Activated CD8-positive, alpha-beta memory T cell treated with anti-CD3 and anti-CD28 coated beads, Interleukin-2, amount 10 ng/mL, durations not matched to agents 7 days and 5 days (primary cell): ENCODE data around the gene DDX25. TPM values are rescaled to one million over a fixed set of nuclear protein-coding genes. Genes with fewer than 3 reads are reported as not detected.
A peak's percentile ranks its signal among the peaks of the same experiment; 100 is the strongest.

Source experiments
- ATAC-seq: fragments of 150-1000 bp; cut with Tn5 transposase; one replicate; pipeline ENCODE4 v1.10.0; 2021; ENCODE audit warnings: moderate library complexity
- CTCF ChIA-PET: fragments of 350-600 bp; sonication (Branson Sonifier 250); formaldehyde crosslinking; loops from one replicate; lab custom pipeline; 2021; ENCODE audit warnings: antibody characterized with exemption; lab: Charles Lee
- DNase-seq: peaks from one replicate; pipeline ENCODE4 v3.0.0-alpha.2; 2020
- H3K27ac Mint-ChIP-seq: one replicate; pipeline ENCODE4 v1.8.0; 2021; ENCODE audit warnings: mild to moderate bottlenecking, mixed read lengths
- H3K27me3 Mint-ChIP-seq: one replicate; pipeline ENCODE4 v1.8.0; 2021; ENCODE audit warnings: mixed read lengths
- H3K36me3 Mint-ChIP-seq: one replicate; pipeline ENCODE4 v1.8.0; 2021; ENCODE audit warnings: mild to moderate bottlenecking, mixed read lengths
- H3K4me1 Mint-ChIP-seq: one replicate; pipeline ENCODE4 v1.8.0; 2021; ENCODE audit warnings: mixed read lengths
- H3K4me3 Mint-ChIP-seq: one replicate; pipeline ENCODE4 v1.8.0; 2021; ENCODE audit warnings: mild to moderate bottlenecking, moderate library complexity, mixed read lengths
- H3K9me3 Mint-ChIP-seq: one replicate; pipeline ENCODE4 v1.8.0; 2022; ENCODE audit warnings: low read depth, mixed read lengths
- total RNA-seq, 2 experiments: library from RNA; stranded (reverse); gene quantifications; one replicate each; pipeline ENCODE4 v1.2.3, GENCODE V29; 2021

DDX25 gene
- total RNA-seq, 2 experiments from 2014 or later: 0.50 TPM; not detected in 1

GRCh38 chr11:125918140-125918840 lies 14.0 kb downstream of the DDX25 start:
- Mint-ChIP-seq H3K4me3 (no peak overlapping the region), H3K27ac (no peak overlapping the region), H3K36me3 (no peaks in the 10 kb centered on the region), H3K27me3 (peaks cover 29% of the 10 kb centered on the region), H3K9me3 (no peaks in the 10 kb centered on the region), H3K4me1 (no peaks in the 10 kb centered on the region)
- ATAC-seq (no peak), DNase-seq (no peak)
- CTCF ChIA-PET: interaction anchor here (0.7 to 1.4 kb wide), 3 partner anchors 261 to 562 kb away, joined by 3 read pairs; no protein-coding TSS in a partner anchor

- no peaks in the 10 kb centered on the region for H3K36me3 Mint-ChIP-seq
- peak; percentile 38 for DNase-seq
Measured at GRCh38 chr11:125921042-125921441, 16.7 kb downstream of the DDX25 start.

GRCh38 chr11:125922156-125922555 lies 17.8 kb downstream of the DDX25 start:
- ATAC-seq (no peak), DNase-seq (peak; percentile 18)
- H3K27me3 Mint-ChIP-seq: peaks cover 24% of the 10 kb centered on the region
- H3K4me3 Mint-ChIP-seq: no peak overlapping the region
- CTCF ChIA-PET: interaction anchor here (0.7 to 1.9 kb wide), 3 partner anchors 16 to 292 kb away, joined by 3 to 8 read pairs (median 3); no protein-coding TSS in a partner anchor
- H3K36me3 Mint-ChIP-seq: no peaks in the 10 kb centered on the region
- no peaks in the 10 kb centered on the region for H3K4me1 Mint-ChIP-seq
- H3K9me3 Mint-ChIP-seq: no peaks in the 10 kb centered on the region
- H3K27ac Mint-ChIP-seq: no peak overlapping the region

More at GRCh38 chr11:125921042-125921441, 16.7 kb downstream of the DDX25 start:
- no peak for ATAC-seq
- Mint-ChIP-seq H3K9me3 (no peaks in the 10 kb centered on the region), H3K4me1 (no peaks in the 10 kb centered on the region), H3K27me3 (peaks cover 24% of the 10 kb centered on the region), H3K27ac (no peak overlapping the region), H3K4me3 (no peak overlapping the region)
- CTCF ChIA-PET: interaction anchor here (1.0 to 1.9 kb wide), 4 partner anchors 15 to 277 kb away, joined by 3 to 8 read pairs (median 6); no protein-coding TSS in a partner anchor

- Mint-ChIP-seq H3K27me3 (peaks cover 25% of the 10 kb centered on the region), H3K27ac (no peak overlapping the region)
Measured at GRCh38 chr11:125923012-125923579, 18.8 kb downstream of the DDX25 start.

GRCh38 chr11:125923633-125924032 lies 19.3 kb downstream of the DDX25 start:
- H3K36me3 Mint-ChIP-seq: no peaks in the 10 kb centered on the region
- CTCF ChIA-PET: interaction anchor here (0.6 to 2.1 kb wide), 6 partner anchors 10 to 345 kb away, joined by 3 to 24 read pairs (median 3); partner anchors contain the start of genes FOXRED1 and SRPRA
- no peak overlapping the region for H3K27ac Mint-ChIP-seq
- peak; percentile 18 for DNase-seq
- H3K4me3 Mint-ChIP-seq: no peak overlapping the region
- H3K27me3 Mint-ChIP-seq: peaks cover 26% of the 10 kb centered on the region
- no peaks in the 10 kb centered on the region for H3K4me1 Mint-ChIP-seq
- no peaks in the 10 kb centered on the region for H3K9me3 Mint-ChIP-seq
- no peak for ATAC-seq

More at GRCh38 chr11:125923012-125923579, 18.8 kb downstream of the DDX25 start:
- Mint-ChIP-seq H3K4me3 (no peak overlapping the region), H3K4me1 (no peaks in the 10 kb centered on the region), H3K36me3 (no peaks in the 10 kb centered on the region), H3K9me3 (no peaks in the 10 kb centered on the region)
- peak; percentile 73 for DNase-seq
- ATAC-seq: peak; percentile 90
- CTCF ChIA-PET: interaction anchor here (0.6 to 2.1 kb wide), 8 partner anchors 10 to 346 kb away, joined by 3 to 24 read pairs (median 3); partner anchors contain the start of genes FOXRED1 and SRPRA

- peaks cover 29% of the 10 kb centered on the region for H3K27me3 Mint-ChIP-seq
- peak; percentile 23 for DNase-seq
- H3K9me3 Mint-ChIP-seq: no peaks in the 10 kb centered on the region
- H3K36me3 Mint-ChIP-seq: no peaks in the 10 kb centered on the region
- CTCF ChIA-PET: interaction anchor here (1.2 to 2.1 kb wide), 3 partner anchors 269 to 344 kb away, joined by 3 to 24 read pairs (median 4); partner anchors contain the start of genes FOXRED1 and SRPRA
- no peak overlapping the region for H3K27ac Mint-ChIP-seq
- ATAC-seq: no peak
- no peaks in the 10 kb centered on the region for H3K4me1 Mint-ChIP-seq
- no peak overlapping the region for H3K4me3 Mint-ChIP-seq
Measured at GRCh38 chr11:125924384-125925007, 20.2 kb downstream of the DDX25 start.

- ATAC-seq: no peak
- DNase-seq: peak; percentile 5
- Mint-ChIP-seq H3K9me3 (no peaks in the 10 kb centered on the region), H3K36me3 (no peaks in the 10 kb centered on the region), H3K4me3 (no peak overlapping the region), H3K27me3 (peaks cover 29% of the 10 kb centered on the region), H3K27ac (no peak overlapping the region), H3K4me1 (no peaks in the 10 kb centered on the region)
- CTCF ChIA-PET: interaction anchor here (1.2 to 1.7 kb wide), 2 partner anchors 268 to 270 kb away, joined by 4 read pairs; no protein-coding TSS in a partner anchor
Measured at GRCh38 chr11:125925247-125925740, 21.0 kb downstream of the DDX25 start.

- ATAC-seq: no peak
- H3K27ac Mint-ChIP-seq: no peak overlapping the region
- H3K4me1 Mint-ChIP-seq: no peaks in the 10 kb centered on the region
- H3K9me3 Mint-ChIP-seq: no peaks in the 10 kb centered on the region
- H3K36me3 Mint-ChIP-seq: no peaks in the 10 kb centered on the region
- no peak overlapping the region for H3K4me3 Mint-ChIP-seq
- H3K27me3 Mint-ChIP-seq: peaks cover 32% of the 10 kb centered on the region
- no peak for DNase-seq
- CTCF ChIA-PET: interaction anchor here (1.2 to 1.7 kb wide), 2 partner anchors 268 to 269 kb away, joined by 4 read pairs; no protein-coding TSS in a partner anchor
Measured at GRCh38 chr11:125925804-125926203, 21.5 kb downstream of the DDX25 start.

- H3K36me3 Mint-ChIP-seq: no peaks in the 10 kb centered on the region
- no peak overlapping the region for H3K4me3 Mint-ChIP-seq
- H3K27ac Mint-ChIP-seq: no peak overlapping the region
- CTCF ChIA-PET: interaction anchor here (1.7 kb wide), 1 partner anchor 267 kb away, joined by 4 read pairs; no protein-coding TSS in a partner anchor
- H3K27me3 Mint-ChIP-seq: peaks cover 38% of the 10 kb centered on the region
- no peaks in the 10 kb centered on the region for H3K9me3 Mint-ChIP-seq
- DNase-seq (no peak), ATAC-seq (no peak)
- H3K4me1 Mint-ChIP-seq: no peaks in the 10 kb centered on the region
Measured at GRCh38 chr11:125926682-125927081, 22.4 kb downstream of the DDX25 start.

GRCh38 chr11:125929445-125930075 lies 25.3 kb downstream of the DDX25 start:
- Mint-ChIP-seq H3K36me3 (no peaks in the 10 kb centered on the region), H3K27ac (no peak overlapping the region), H3K4me1 (peaks cover 13% of the 10 kb centered on the region), H3K27me3 (peaks cover 51% of the 10 kb centered on the region), H3K4me3 (no peak overlapping the region), H3K9me3 (no peaks in the 10 kb centered on the region)
- DNase-seq (no peak), ATAC-seq (no peak)
- CTCF ChIA-PET: interaction anchor here (0.6 to 0.9 kb wide), 2 partner anchors 9 to 13 kb away, joined by 3 to 4 read pairs; no protein-coding TSS in a partner anchor

- Mint-ChIP-seq H3K9me3 (no peaks in the 10 kb centered on the region), H3K4me1 (peaks cover 13% of the 10 kb centered on the region), H3K27ac (no peak overlapping the region), H3K27me3 (peaks cover 49% of the 10 kb centered on the region), H3K4me3 (no peak overlapping the region), H3K36me3 (no peaks in the 10 kb centered on the region)
- ATAC-seq: no peak
- CTCF ChIA-PET: interaction anchor here (0.6 to 0.9 kb wide), 2 partner anchors 9 to 12 kb away, joined by 3 to 4 read pairs; no protein-coding TSS in a partner anchor
- DNase-seq: no peak
Measured at GRCh38 chr11:125930076-125930450, 25.8 kb downstream of the DDX25 start.

GRCh38 chr11:125931116-125931515 lies 26.8 kb downstream of the DDX25 start:
- CTCF ChIA-PET: interaction anchor here (1.1 to 1.7 kb wide), 2 partner anchors 11 to 263 kb away, joined by 4 read pairs; no protein-coding TSS in a partner anchor
- Mint-ChIP-seq H3K4me3 (no peak overlapping the region), H3K36me3 (no peaks in the 10 kb centered on the region), H3K27me3 (peaks cover 48% of the 10 kb centered on the region), H3K9me3 (no peaks in the 10 kb centered on the region), H3K27ac (no peak overlapping the region), H3K4me1 (peaks cover 13% of the 10 kb centered on the region)
- no peak for ATAC-seq
- DNase-seq: no peak
